Measurements from ENCODE around the gene RNF144A. TPM values are rescaled to one million over a fixed set of nuclear protein-coding genes. Genes with fewer than 3 reads are reported as not detected.

The RNF144A gene
- total RNA-seq, 1 experiment from 2014 or later: 10.6 TPM

GRCh38 chr2:7009207-7009911 lies 92.1 kb downstream of the RNF144A start:
- TF ChIP-seq CTCF (conservative IDR thresholded peaks at IDR 0.05): no peak
- Mint-ChIP-seq H3K4me1 (peaks cover 7 to 14% of the 10 kb centered on the region in 2 experiments), H3K36me3 (ENCODE audit: insufficient read depth in 1 of 3, low read depth in 3 of 3) (no peaks in the 10 kb centered on the region), H3K9me3 (no peaks in the 10 kb centered on the region), H3K4me3 (no peak overlapping the region), H3K27me3 (ENCODE audit: low read depth) (no peaks in the 10 kb centered on the region), H3K27ac (no peak overlapping the region; a peak in 1 of 7 replicates)
- DNase-seq: no peak
- Histone ChIP-seq H2BK15ac (ENCODE audit: low read depth, low read length) (no peak overlapping the region), H2AK5ac (ENCODE audit: insufficient read length, low read length) (no peak overlapping the region), H3K4me2 (ENCODE audit: insufficient read depth, insufficient read length, low read length) (no peak overlapping the region), H2BK120ac (ENCODE audit: low read depth, low read length, poor library complexity, severe bottlenecking) (no peak overlapping the region), H3K9me3 (ENCODE audit: control insufficient read depth, low read depth, low read length) (no peaks in the 10 kb centered on the region), H4K20me1 (ENCODE audit: control insufficient read depth, insufficient read depth, insufficient read length) (no peaks in the 10 kb centered on the region), H3K9ac (ENCODE audit: extremely low read depth, insufficient read length, low read length) (no peak overlapping the region), H4K5ac (ENCODE audit: insufficient read length, low read depth, low read length) (no peak overlapping the region), H3K4me1 (ENCODE audit: insufficient read depth, low read length) (peaks cover 3% of the 10 kb centered on the region; the same call in 1 of the 2 replicates), H2BK20ac (ENCODE audit: low read depth, low read length, poor library complexity, severe bottlenecking) (no peak overlapping the region), H3K79me2 (ENCODE audit: insufficient read depth, low read length) (no peaks in the 10 kb centered on the region), H3K27me3 (ENCODE audit: insufficient read depth, low read length) (no peaks in the 10 kb centered on the region), H3K27ac (ENCODE audit: insufficient read length, low read depth, low read length) (no peak overlapping the region), H2BK5ac (ENCODE audit: insufficient read length, low read length) (no peak overlapping the region), H4K8ac (replicated peaks; ENCODE audit: insufficient read length, low read depth, low read length) (no peak overlapping the region), H2BK12ac (ENCODE audit: insufficient read length, low read depth, low read length) (no peak overlapping the region), H3K79me1 (ENCODE audit: insufficient read depth, low read depth, low read length, poor library complexity, severe bottlenecking) (no peaks in the 10 kb centered on the region), H3K14ac (ENCODE audit: insufficient read depth, low read length) (no peak overlapping the region), H3K18ac (ENCODE audit: insufficient read length, low read depth, low read length) (no peak overlapping the region), H3T11ph (ENCODE audit: low read length) (no peak overlapping the region), H3K23me2 (ENCODE audit: insufficient read length, low read depth, low read length, poor library complexity, severe bottlenecking) (no peaks in the 10 kb centered on the region), H4K91ac (ENCODE audit: insufficient read length, low read depth, low read length) (no peak overlapping the region), H2AFZ (ENCODE audit: low read length) (no peak overlapping the region), H3K4ac (ENCODE audit: low read depth, low read length) (no peak overlapping the region), H3K23ac (ENCODE audit: insufficient read length, low read depth, low read length) (no peak overlapping the region), H3K56ac (ENCODE audit: insufficient read length, low read depth, low read length) (no peak overlapping the region)
- WGBS (ENCODE audit: extremely low coverage, insufficient read length, low lambda C conversion rate): no CpG with 5 or more reads among the region's 11 CpGs

All from H9 (cell line).